CD14-positive monocyte (primary cell): Measurements from ENCODE around the gene APC2. TPM values are rescaled to one million over a fixed set of nuclear protein-coding genes. Genes with fewer than 3 reads are reported as not detected.

ENCODE experiments used
- DNase-seq, 3 donors: peaks; one replicate each; pipeline ENCODE4 v3.0.0-alpha.2; 2011 to 2022
- H2AFZ ChIP-seq: 2 replicates; pipeline ENCODE4 v1.6.0; 2012; ENCODE audit warnings: mild to moderate bottlenecking, low read depth, low read length, inconsistent platforms; ENCODE audit not compliant: insufficient read depth, poor library complexity, severe bottlenecking
- H3K27ac ChIP-seq, 2 donors: 1 replicate in 1 of 2; 2 replicates in 1 of 2; pipeline ENCODE4 v1.5.1; 2012 to 2013; ENCODE audit warnings: low read length in 2 of 2, control low read depth in 1 of 2, inconsistent platforms in 1 of 2, low read depth in 1 of 2, mild to moderate bottlenecking in 1 of 2
- H3K27me3 ChIP-seq, 2 donors: one replicate each; pipeline versions ENCODE4 v1.6.0 to v1.6.1; 2011 to 2013; ENCODE audit warnings: low read length in 2 of 2; ENCODE audit not compliant: control insufficient read depth in 2 of 2, insufficient read depth in 2 of 2
- H3K36me3 ChIP-seq, 2 donors: replicated peaks in 1 of 2; 1 replicate in 1 of 2; 2 replicates in 1 of 2; pipeline versions ENCODE4 v1.5.1 to v1.6.1; 2012 to 2013; ENCODE audit warnings: low read length in 2 of 2, control low read depth in 1 of 2, inconsistent platforms in 1 of 2, mild to moderate bottlenecking in 1 of 2; ENCODE audit not compliant: insufficient read depth in 2 of 2, control insufficient read depth in 1 of 2
- H3K4me1 ChIP-seq, 2 donors: 1 replicate in 1 of 2; 2 replicates in 1 of 2; pipeline versions ENCODE4 v1.5.1 to v1.6.1; 2012 to 2013; ENCODE audit warnings: low read length in 2 of 2, control low read depth in 1 of 2, inconsistent platforms in 1 of 2, mild to moderate bottlenecking in 1 of 2, moderate library complexity in 1 of 2; ENCODE audit not compliant: insufficient read depth in 2 of 2, control insufficient read depth in 1 of 2
- H3K4me2 ChIP-seq: replicated peaks from 2 replicates; pipeline ENCODE3; 2012; ENCODE audit warnings: low read length, moderate library complexity, mild to moderate bottlenecking; ENCODE audit not compliant: poor library complexity, severe bottlenecking; ENCODE audit errors: extremely low read depth
- H3K4me3 ChIP-seq, 3 experiments: fragments of 200-600 bp in 1 of 3; sonication (generic) in 1 of 3; replicated peaks in 1 of 3; 1 replicate in 2 of 3; 2 replicates in 1 of 3; pipeline ENCODE4 v1.5.1; 2011 to 2013; ENCODE audit warnings: low read length in 3 of 3, mild to moderate bottlenecking in 3 of 3, control low read depth in 2 of 3, low read depth in 2 of 3, inconsistent platforms in 1 of 3, moderate library complexity in 1 of 3
- H3K79me2 ChIP-seq: 2 replicates; pipeline ENCODE4 v1.6.0; 2012; ENCODE audit warnings: mild to moderate bottlenecking, control low read depth, inconsistent platforms, low read length, moderate library complexity; ENCODE audit not compliant: insufficient read depth
- H3K9ac ChIP-seq: 2 replicates; pipeline ENCODE4 v1.6.0; 2017; ENCODE audit warnings: low read length, mild to moderate bottlenecking; ENCODE audit not compliant: insufficient read depth, poor library complexity, severe bottlenecking
- H3K9me3 ChIP-seq, 2 donors: replicated peaks in 1 of 2; 1 replicate in 1 of 2; 2 replicates in 1 of 2; pipeline versions ENCODE4 v1.5.1 to v1.6.1; 2012 to 2013; ENCODE audit warnings: low read length in 2 of 2, control low read depth in 1 of 2; ENCODE audit not compliant: control insufficient read depth in 1 of 2, insufficient read depth in 1 of 2
- H4K20me1 ChIP-seq: 2 replicates; pipeline ENCODE4 v1.6.0; 2012; ENCODE audit warnings: mild to moderate bottlenecking, low read length, control low read depth, moderate library complexity; ENCODE audit not compliant: insufficient read depth
- H3K27ac Mint-ChIP-seq, 7 donors: one replicate each; pipeline ENCODE4 v1.8.0; 2020; ENCODE audit warnings: mild to moderate bottlenecking in 7 of 7, mixed read lengths in 7 of 7, moderate library complexity in 6 of 7, inconsistent platforms in 2 of 7
- H3K27me3 Mint-ChIP-seq, 3 donors: one replicate each; pipeline ENCODE4 v1.8.0; 2021 to 2022; ENCODE audit warnings: low read depth in 3 of 3, mild to moderate bottlenecking in 3 of 3, mixed read lengths in 3 of 3, moderate library complexity in 3 of 3, inconsistent platforms in 1 of 3
- H3K36me3 Mint-ChIP-seq, 2 donors: one replicate each; pipeline ENCODE4 v1.8.0; 2020; ENCODE audit warnings: mixed read lengths in 2 of 2, inconsistent platforms in 1 of 2, mild to moderate bottlenecking in 1 of 2
- H3K4me1 Mint-ChIP-seq: one replicate; pipeline ENCODE4 v1.8.0; 2020; ENCODE audit warnings: mild to moderate bottlenecking, mixed read lengths
- H3K4me3 Mint-ChIP-seq, 2 donors: one replicate each; pipeline ENCODE4 v1.8.0; 2020; ENCODE audit warnings: mild to moderate bottlenecking in 2 of 2, mixed read lengths in 2 of 2, moderate library complexity in 1 of 2
- H3K9me3 Mint-ChIP-seq, 7 donors: one replicate each; pipeline ENCODE4 v1.8.0; 2020 to 2022; ENCODE audit warnings: mixed read lengths in 7 of 7, mild to moderate bottlenecking in 6 of 7, moderate library complexity in 6 of 7, inconsistent platforms in 2 of 7
- CTCF ChIP-seq: fragments of 200-600 bp; IDR thresholded peaks from one replicate; pipeline ENCODE4 v1.8.0; 2022; ENCODE audit warnings: antibody characterized with exemption, mild to moderate bottlenecking
- WGBS: methylation state at CpG from one replicate; pipeline ENCODE4 v1.1.5; 2013; ENCODE audit warnings: missing lambda C conversion rate; ENCODE audit not compliant: insufficient coverage; 5-methylcytosine and 5-hydroxymethylcytosine counted together
- intact Hi-C, 2 donors: fragments of 100-400 bp; cut with micrococcal nuclease; formaldehyde crosslinking; loops; one replicate each; pipeline versions ENCODE4 v1.15.0 to v1.15.1; 2023
- polyA plus RNA-seq, 3 donors: library from polyadenylated mRNA; depleted of rRNA in 1 of 3; unstranded in 2 of 3; stranded (reverse) in 1 of 3; fragments of 300-500 nt in 2 of 3; fragments of >200 nt in 1 of 3; fragmentation: Illumina TruSeq in 2 of 3; gene quantifications; 1 replicate in 2 of 3; 2 replicates in 1 of 3; pipeline ENCODE4 v1.2.3, GENCODE V29; 2012 to 2021

The APC2 gene
- polyA plus RNA-seq, 3 donors = 0.04 TPM; not detected in 2

- H3K4me3 ChIP-seq = no peak overlapping the region
- intact Hi-C loops = no loop called here
- H3K27ac ChIP-seq = no peak overlapping the region
- H4K20me1 ChIP-seq = no peaks in the 10 kb centered on the region
- H3K9ac ChIP-seq = no peak overlapping the region
- H3K9me3 Mint-ChIP-seq = peaks cover 0 to 3% (median 0%) of the 10 kb centered on the region in 7 donors
- H3K36me3 Mint-ChIP-seq = no peaks in the 10 kb centered on the region
- H3K27me3 ChIP-seq = no peaks in the 10 kb centered on the region
- H3K27me3 Mint-ChIP-seq = peaks cover 0 to 1% (median 0%) of the 10 kb centered on the region in 3 donors
- no peak overlapping the region for H3K4me3 Mint-ChIP-seq
- no peaks in the 10 kb centered on the region for H3K36me3 ChIP-seq
- WGBS = 94% methylated on average over 63 of the region's 77 CpGs
- H2AFZ ChIP-seq = no peak overlapping the region
- no peak overlapping the region for H3K4me2 ChIP-seq
- H3K4me1 Mint-ChIP-seq = peaks cover 18% of the 10 kb centered on the region
- H3K4me1 ChIP-seq = peaks cover 13 to 25% of the 10 kb centered on the region in 2 donors
- TF ChIP-seq CTCF = no peak
- no peak for DNase-seq
- no peak overlapping the region for H3K27ac Mint-ChIP-seq
- peaks cover 5% of the 10 kb centered on the region for H3K79me2 ChIP-seq
- no peaks in the 10 kb centered on the region for H3K9me3 ChIP-seq
These were observed 33.4 kb downstream of the APC2 start for GRCh38 chr19:1483131-1483978.

DNA sequence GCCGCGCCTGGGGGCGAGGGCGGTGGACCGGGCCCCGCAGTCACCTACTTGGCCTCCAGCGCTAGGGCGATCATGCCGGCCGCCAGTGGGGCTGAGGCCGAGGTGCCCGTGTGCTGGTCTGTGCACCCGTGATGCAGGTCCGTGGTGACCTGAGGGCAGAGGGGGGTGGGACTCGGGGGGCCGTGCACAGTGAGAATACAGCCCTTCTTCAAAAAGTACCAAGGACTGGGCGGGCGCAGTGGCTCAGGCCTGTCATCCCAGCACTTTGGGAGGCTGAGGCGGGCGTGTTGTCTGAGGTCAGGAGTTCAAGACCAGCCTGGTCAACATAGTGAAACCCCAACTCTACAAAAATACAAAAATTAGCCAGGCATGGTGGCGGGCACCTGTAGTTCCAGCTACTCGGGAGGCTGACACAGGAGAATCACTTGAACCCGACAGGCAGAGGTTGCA is 34.1 kb downstream of the APC2 start:
- no peak for DNase-seq
- no peak overlapping the region for H3K4me2 ChIP-seq
- H3K27me3 Mint-ChIP-seq = peaks cover 0 to 2% (median 1%) of the 10 kb centered on the region in 3 donors
- H3K4me1 Mint-ChIP-seq = peaks cover 22% of the 10 kb centered on the region
- no peak overlapping the region for H3K27ac ChIP-seq
- no peaks in the 10 kb centered on the region for H3K9me3 ChIP-seq
- no peaks in the 10 kb centered on the region for H3K27me3 ChIP-seq
- no peaks in the 10 kb centered on the region for H3K36me3 ChIP-seq
- no peak for TF ChIP-seq CTCF
- H3K79me2 ChIP-seq = no peaks in the 10 kb centered on the region
- no peak overlapping the region for H3K4me3 ChIP-seq
- H3K36me3 Mint-ChIP-seq = no peaks in the 10 kb centered on the region
- WGBS = 96% methylated on average over 18 of the region's 23 CpGs
- H3K4me1 ChIP-seq = peaks cover 13 to 26% of the 10 kb centered on the region in 2 donors
- no peak overlapping the region for H3K4me3 Mint-ChIP-seq
- intact Hi-C loops = no loop called here
- no peak overlapping the region for H3K27ac Mint-ChIP-seq
- H3K9me3 Mint-ChIP-seq = peaks cover 0 to 3% (median 0%) of the 10 kb centered on the region in 7 donors
- H4K20me1 ChIP-seq = no peaks in the 10 kb centered on the region
- no peak overlapping the region for H3K9ac ChIP-seq
- no peak overlapping the region for H2AFZ ChIP-seq
